ENCODE results near the gene KLRK1.
A peak's percentile ranks its signal among the peaks of the same experiment; 100 is the strongest.
"Not testable (repeated sequence)": the region's sequence is repeated elsewhere in the genome, so short reads cannot be mapped to it uniquely, and the experiment has no call there.

The KLRK1 gene

DNA sequence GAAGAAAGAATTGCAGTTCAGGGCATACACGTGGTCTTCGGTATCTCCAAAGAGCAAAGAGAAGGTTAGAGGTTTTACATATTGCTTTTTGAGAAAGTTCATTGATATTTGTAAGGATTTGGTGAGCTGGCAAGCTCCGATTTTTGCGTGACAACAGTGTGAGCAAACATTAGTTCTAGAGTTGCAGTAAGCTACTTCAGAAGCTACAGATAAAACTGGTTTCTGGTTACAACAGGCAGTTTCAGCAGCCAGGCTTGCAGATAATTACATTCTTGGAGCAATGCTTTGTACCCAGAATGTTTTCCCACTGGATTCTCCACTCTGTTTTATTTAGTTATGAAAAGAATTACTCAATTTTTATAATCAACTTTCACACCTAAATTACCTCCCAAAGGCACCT, 28.2 kb downstream of the KLRK1 start:
- DNase-seq = peak; percentile 24

DNA sequence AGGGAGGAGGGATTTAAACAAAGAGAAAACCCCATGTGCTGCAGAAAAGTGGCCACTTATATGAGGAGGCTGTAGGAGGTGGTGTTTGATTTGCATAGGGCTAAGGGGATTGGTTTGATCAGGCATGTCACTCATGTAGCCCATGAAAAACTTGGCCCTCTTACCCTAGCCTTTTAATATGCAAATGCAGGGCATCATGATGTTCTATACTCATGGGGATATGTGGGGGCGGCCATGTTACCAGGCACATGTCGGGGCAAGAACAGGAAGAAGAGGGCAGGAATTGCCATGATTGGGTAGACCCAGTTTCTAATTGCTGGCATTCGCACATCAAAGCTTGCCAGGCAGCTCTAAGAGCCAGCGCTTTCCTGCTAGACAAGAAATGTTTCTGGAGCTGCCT, 28.8 kb downstream of the KLRK1 start:
- no peak for DNase-seq

DNA sequence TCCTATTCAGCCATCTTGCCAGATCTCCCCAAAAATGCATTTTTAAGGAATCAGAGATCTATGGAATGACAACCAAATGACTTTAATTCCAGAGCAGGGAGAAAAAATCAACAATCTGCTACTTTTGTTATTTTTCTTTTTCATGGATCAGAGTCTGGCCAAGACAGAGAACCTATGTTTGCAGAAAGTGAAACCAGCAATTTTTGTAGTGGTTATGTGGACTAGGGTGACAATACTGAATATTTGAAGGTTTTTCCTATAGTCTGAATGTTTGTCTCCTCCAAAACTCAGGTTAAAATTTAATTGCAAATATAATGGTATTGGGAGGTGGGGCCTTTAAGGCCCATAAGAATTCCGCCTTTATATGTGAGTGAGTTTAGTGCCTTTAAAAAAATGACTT, 30.9 kb downstream of the KLRK1 start:
- DNase-seq = no peak

DNA sequence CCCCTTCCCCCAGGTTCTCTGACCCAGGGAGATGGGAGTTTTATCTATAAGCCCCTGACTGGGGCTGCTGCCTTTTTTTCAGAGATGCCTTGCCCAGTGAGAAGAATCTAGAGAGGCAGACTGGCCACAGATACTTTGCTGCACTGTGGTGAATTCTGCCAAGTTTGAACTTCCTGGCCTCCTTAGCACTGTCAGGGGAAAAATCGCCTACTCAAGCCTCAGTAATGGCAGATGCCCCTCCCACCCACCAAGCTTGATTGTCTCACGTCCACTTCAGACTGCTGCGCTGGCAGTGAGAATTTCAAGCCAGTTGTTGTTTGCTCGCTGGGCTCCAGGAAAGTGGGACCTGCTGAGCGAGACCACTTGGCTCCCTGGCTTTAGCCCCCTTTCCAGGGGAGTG, 31.7 kb downstream of the KLRK1 start:
- no peak for DNase-seq

DNA sequence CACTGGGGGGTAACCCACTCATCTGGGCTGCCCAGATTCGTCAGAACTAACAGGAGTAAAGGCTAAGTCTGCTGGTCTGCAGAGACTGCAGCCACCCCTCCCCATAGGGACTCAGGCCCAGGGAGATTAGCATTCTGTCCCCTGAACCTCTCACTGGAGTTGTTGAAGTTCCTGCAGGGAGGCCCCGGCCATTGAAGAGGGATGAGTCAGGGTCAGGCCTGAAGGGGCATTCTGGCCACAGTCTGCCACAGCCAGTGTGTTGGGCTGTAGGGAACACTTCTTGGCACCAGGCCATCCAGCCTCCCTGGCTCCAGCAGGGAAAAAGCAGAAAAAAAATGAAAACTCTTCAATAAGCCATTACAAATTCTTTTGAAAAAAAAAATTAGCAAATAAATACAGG, 35.3 kb downstream of the KLRK1 start:
- DNase-seq = no peak

DNA sequence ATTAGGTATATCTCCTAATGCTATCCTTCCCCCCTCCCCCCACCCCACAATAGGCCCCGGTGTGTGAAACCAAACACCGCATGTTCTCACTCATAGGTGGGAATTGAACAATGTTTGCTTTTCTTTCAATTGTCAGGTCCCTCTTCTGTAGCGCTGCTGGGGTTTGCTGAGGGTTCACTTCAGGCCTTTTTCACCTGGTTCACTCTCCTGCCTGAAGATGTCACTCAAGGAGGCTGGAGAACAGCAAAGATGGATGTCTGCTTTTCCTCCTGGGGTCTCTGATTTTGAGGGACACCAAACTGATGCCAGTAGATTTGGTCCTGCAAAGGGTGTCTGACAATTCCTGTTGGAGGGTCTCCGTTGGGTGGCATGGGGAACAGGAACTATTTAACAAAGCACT, 35.8 kb downstream of the KLRK1 start:
- DNase-seq = no peak

DNA sequence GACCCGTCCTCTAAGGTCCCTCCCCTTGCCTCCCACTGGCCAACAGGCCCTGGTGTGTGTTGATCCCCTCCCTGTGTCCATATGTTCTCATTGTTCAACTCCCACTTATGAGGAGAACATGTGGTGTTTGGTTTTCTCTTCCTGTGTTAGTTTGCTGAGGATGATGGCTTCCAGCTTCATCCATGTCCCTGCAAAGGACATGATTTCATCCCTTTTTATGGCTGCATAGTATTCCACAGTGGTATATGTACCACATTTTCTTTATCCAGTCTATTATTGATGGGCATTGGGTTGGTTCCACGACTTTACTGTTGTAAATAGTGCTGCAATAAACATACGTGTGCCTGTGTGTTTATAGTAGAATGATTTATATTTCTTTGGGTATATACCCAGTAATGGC, 38.4 kb downstream of the KLRK1 start:
- not testable (repeated sequence) for DNase-seq

DNA sequence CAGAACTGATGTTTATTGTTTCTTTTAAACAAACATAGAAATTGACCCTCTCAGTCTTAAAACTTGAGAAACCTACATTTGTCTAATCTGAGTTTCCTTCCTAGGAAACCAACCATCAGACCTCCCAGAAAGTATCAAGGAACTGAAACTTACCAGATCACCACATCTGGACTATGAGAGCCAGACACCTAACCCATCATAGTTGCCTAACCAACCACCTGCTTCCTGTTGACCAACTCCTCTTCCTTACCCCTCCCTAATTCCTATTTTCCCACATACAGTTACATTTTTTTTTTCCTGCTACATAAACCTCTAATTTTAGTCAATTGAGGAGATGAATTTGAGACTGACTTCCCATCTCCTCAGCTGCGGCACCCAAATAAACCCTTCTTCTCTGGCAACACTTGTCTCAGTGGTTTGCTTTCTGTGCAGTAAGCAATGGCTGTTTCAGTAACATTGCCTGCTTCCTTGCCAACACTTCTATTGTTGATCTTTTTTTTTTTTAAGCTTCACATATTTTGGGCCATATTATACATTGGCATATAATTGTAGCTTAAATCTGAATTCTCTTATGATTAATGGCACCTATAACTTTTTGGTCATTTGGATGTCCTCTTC, 47.8 kb downstream of the KLRK1 start:
- DNase-seq = no peak

DNA sequence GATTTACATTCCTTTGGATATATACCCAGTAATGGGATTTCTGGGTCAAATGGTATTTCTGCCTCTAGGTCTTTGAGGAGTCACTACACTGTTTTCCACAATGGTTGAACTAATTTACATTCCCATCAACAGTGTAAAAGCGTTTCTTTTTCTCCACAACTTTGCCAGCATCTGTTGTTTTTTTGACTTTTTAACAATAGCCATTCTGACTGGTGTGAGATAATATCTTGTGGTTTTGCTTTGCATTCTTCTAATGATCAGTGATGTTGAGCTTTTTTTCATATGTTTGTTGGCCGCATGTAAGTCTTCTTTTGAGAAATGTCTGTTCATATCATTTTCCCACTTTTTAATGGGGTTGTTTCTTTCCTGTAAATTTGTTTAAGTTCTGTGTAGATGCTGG, 48.9 kb downstream of the KLRK1 start:
- not testable (repeated sequence) for DNase-seq

DNA sequence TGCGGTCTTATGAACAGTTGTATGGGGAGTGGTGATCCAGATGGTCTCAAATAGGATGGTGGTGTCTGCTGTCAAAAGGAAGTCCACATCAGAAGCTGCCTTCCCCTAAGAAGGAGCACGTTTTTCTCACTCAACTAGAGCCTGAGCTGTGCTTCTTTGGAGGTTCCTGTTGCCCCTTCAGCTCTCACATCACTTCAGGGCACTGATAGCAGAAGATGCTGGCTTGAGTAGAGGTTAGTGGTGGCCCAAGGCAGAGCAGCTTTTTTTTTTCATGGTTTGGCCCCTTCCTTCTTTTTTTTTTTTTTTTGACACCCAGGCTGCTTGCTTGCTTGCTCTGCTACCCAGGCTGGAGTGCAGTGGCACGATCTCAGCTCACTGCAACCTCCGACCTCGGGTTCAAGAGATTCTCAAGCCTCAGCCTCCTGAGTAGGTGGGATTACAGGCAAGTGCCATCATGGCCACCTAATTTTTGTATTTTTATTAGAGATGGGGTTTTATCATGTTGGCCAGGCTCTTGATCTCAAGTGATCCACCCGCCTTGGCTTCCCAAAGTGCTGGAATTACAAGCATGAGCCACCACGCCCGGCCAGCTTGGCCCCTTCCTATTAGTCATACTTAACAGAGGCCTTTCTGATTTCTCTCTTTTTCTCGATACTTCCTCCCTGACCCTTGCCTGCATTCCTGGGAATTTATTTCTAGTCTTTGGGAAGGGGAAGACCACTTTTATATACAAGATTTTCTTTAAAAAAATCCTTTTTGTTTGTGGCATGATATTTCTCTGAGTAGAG, 50.6 kb downstream of the KLRK1 start:
- no peak for DNase-seq

DNA sequence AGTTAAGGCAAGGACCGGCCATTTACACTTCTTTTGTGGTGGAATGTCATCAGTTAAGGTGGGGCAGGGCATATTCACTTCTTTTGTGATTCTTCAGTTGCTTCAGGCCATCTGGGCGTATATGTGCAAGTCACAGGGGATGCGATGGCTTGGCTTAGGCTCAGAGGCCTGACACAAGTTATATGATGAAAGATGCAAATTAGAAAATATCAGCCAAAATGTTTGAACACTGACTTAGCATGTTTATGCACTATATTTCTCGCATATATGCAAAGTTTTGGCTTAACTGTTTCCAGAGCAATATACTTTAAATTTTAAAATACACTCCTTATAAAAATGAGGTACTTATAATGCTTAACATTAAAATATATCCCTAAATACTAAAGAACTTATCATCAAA, 51.4 kb downstream of the KLRK1 start:
- not testable (repeated sequence) for DNase-seq

DNA sequence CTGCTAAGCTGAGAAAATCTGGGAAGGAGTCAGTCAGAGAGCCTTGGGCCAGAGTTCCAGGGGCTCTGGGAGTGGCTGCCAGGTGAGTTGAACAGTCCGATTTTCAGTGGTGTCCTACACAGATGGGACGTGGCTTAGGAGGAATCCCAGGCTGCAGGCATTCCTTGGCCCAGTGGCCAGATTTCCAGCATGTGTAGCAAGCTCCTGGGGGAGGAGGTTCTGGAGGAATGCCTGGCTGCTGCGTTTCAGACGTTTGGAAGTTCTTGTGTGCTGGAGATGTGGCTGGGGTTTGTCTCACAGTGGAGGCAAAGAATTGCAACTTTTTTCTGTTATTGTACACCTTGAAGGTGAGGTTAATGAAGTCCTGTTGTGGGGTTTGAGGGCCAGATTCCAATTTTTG, 53.6 kb downstream of the KLRK1 start:
- not testable (repeated sequence) for DNase-seq

DNA sequence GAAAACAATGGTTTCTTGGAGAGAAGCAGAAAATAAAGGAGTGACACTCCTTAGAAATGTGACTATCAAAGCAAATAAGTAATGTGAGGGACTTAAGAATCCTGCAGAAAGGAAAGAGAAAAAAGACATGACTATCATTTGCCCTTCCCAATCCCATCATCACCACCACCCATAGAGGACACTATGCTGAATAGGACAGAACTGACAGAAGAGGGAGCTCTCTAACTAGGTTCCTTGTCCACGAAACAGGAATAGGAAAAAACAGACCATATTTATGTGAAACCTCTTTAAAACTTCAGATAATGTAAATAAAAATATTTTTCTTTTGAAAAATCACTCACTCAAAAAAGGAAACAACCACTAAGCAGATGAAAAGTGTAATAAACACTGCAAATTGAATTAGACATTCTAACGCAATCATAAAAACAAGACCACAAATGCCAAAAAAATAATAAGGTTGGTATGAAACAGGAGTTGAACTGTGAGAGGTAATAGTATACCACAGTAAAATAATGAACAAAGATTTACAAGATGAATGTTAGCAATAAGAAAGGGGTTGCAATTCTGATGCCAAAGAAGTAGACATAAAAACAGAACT, 58.1 kb downstream of the KLRK1 start:
- DNase-seq = peak; percentile 49

DNA sequence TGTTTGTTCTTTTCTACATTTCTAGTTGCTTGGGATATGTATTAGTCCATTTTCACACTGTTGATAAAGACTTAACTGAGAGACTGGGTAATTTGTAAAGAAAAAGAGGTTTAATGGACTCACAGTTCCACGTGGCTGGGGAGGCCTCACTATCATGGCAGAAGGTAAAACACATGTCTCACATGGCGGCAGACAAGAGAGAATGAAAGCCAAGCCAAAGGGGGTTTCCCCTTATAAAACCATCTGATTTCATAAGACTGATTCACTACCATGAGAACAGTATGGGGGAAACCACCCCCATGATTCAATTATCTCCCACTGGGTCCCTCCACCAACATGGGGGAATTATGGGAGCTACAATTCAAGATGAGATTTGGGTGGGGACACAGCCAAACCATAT, 61.1 kb downstream of the KLRK1 start:
- DNase-seq = not testable (repeated sequence)

Measured in fibroblast of skin of right quadriceps (primary cell).